ENCODE results near the gene FSCB. TPM values are rescaled to one million over a fixed set of nuclear protein-coding genes. Genes with fewer than 3 reads are reported as not detected.
"Not testable (repeated sequence)": the region's sequence is repeated elsewhere in the genome, so short reads cannot be mapped to it uniquely, and the experiment has no call there.

FSCB gene
- polyA plus RNA-seq, result not detected

GRCh38 chr14:44507183-44507582, at the start of gene FSCB:
Gene FSCB (minus strand): TSS chr14:44507283. CDS start chr14:44506987, 296 bp downstream.
- 87 to 96% (median 95%) methylated on average over 1 of the region's 1 CpG for WGBS, 3 donors
- H3K27ac ChIP-seq (ENCODE audit: low read depth, low read length), result no peak within 1 kb of the TSS

GRCh38 chr14:44531658-44532057, 24.6 kb upstream of the FSCB start:
- H3K27ac ChIP-seq (ENCODE audit: low read depth, low read length), result no peak overlapping the region
- 67 to 89% (median 84%) methylated on average over 2 of the region's 2 CpGs for WGBS, 3 donors

GRCh38 chr14:44530475-44530874, 23.4 kb upstream of the FSCB start:
- 63 to 72% (median 66%) methylated on average over 3 of the region's 3 CpGs for WGBS, 3 donors
- H3K27ac ChIP-seq (ENCODE audit: low read depth, low read length), result no peak overlapping the region

- H3K27ac ChIP-seq (ENCODE audit: low read depth, low read length), result no peak overlapping the region
- 17 to 38% (median 28%) methylated on average over 1 of the region's 1 CpG for WGBS, 3 donors
Measured at GRCh38 chr14:44529026-44529425, 21.9 kb upstream of the FSCB start.

GRCh38 chr14:44528180-44528579, 21.1 kb upstream of the FSCB start:
- no peak overlapping the region for H3K27ac ChIP-seq (ENCODE audit: low read depth, low read length)

- no peak overlapping the region for H3K27ac ChIP-seq (ENCODE audit: low read depth, low read length)
- WGBS, 3 donors, result 77 to 85% (median 84%) methylated on average over 3 of the region's 3 CpGs
Measured at GRCh38 chr14:44525237-44525636, 18.2 kb upstream of the FSCB start.

- not testable (repeated sequence) for H3K27ac ChIP-seq (ENCODE audit: low read depth, low read length)
- 64 to 87% (median 81%) methylated on average over 8 of the region's 8 CpGs for WGBS, 3 donors
Measured at GRCh38 chr14:44515668-44516067, 8.6 kb upstream of the FSCB start.

- 81 to 88% (median 86%) methylated on average over 2 of the region's 2 CpGs for WGBS, 3 donors
- no peak overlapping the region for H3K27ac ChIP-seq (ENCODE audit: low read depth, low read length)
Measured at GRCh38 chr14:44508834-44509233, 1.8 kb upstream of the FSCB start.

- WGBS, 3 donors, result 51 to 69% (median 59%) methylated on average over 3 of the region's 3 CpGs
- H3K27ac ChIP-seq (ENCODE audit: low read depth, low read length), result no peak overlapping the region
Measured at GRCh38 chr14:44505588-44505987, 1.5 kb downstream of the FSCB start.

- H3K27ac ChIP-seq (ENCODE audit: low read depth, low read length), result no peak overlapping the region
- 63 to 79% (median 66%) methylated on average over 1 of the region's 1 CpG for WGBS, 3 donors
Measured at GRCh38 chr14:44497148-44497547, 9.9 kb downstream of the FSCB start.

- no peak overlapping the region for H3K27ac ChIP-seq (ENCODE audit: low read depth, low read length)
Measured at GRCh38 chr14:44494137-44494536, 12.9 kb downstream of the FSCB start.

- no peak overlapping the region for H3K27ac ChIP-seq (ENCODE audit: low read depth, low read length)
- WGBS, 3 donors, result 69 to 85% (median 79%) methylated on average over 2 of the region's 2 CpGs
Measured at GRCh38 chr14:44490966-44491365, 16.1 kb downstream of the FSCB start.

- WGBS, 3 donors, result 72 to 77% (median 73%) methylated on average over 1 of the region's 1 CpG
- H3K27ac ChIP-seq (ENCODE audit: low read depth, low read length), result no peak overlapping the region
Measured at GRCh38 chr14:44477953-44478352, 29.1 kb downstream of the FSCB start.

GRCh38 chr14:44468771-44469170, 38.3 kb downstream of the FSCB start:
- H3K27ac ChIP-seq (ENCODE audit: low read depth, low read length), result no peak overlapping the region

- no peak overlapping the region for H3K27ac ChIP-seq (ENCODE audit: low read depth, low read length)
- 61 to 79% (median 72%) methylated on average over 4 of the region's 4 CpGs for WGBS, 3 donors
Measured at GRCh38 chr14:44463356-44464004, 43.6 kb downstream of the FSCB start.

- WGBS, 3 donors, result 73 to 88% (median 83%) methylated on average over 1 of the region's 1 CpG
- H3K27ac ChIP-seq (ENCODE audit: low read depth, low read length), result no peak overlapping the region
Measured at GRCh38 chr14:44462381-44462780, 44.7 kb downstream of the FSCB start.

- H3K27ac ChIP-seq (ENCODE audit: low read depth, low read length), result no peak overlapping the region
- WGBS, 3 donors, result 44 to 57% (median 46%) methylated on average over 2 of the region's 2 CpGs
Measured at GRCh38 chr14:44461811-44462210, 45.3 kb downstream of the FSCB start.
